IPS-11a (cell line): ENCODE measurements around the gene RANBP9.

Experiments
- H3K4me3 ChIP-seq: one replicate; pipeline ENCODE4 v1.5.1; 2013; ENCODE audit warnings: low read depth, low read length, control low read depth

Gene RANBP9

GRCh38 chr6:13711324-13711732, 307 bp downstream of the RANBP9 start:
- peak overlapping the region; percentile 22 for H3K4me3 ChIP-seq

- H3K4me3 ChIP-seq, result peak overlapping the region; percentile 76
Observed at GRCh38 chr6:13710552-13711323, 897 bp downstream of the RANBP9 start.

- peak overlapping the region; percentile 76 for H3K4me3 ChIP-seq
Observed at GRCh38 chr6:13709689-13710551, 1.7 kb downstream of the RANBP9 start.

GRCh38 chr6:13708736-13709135, 2.9 kb downstream of the RANBP9 start:
- H3K4me3 ChIP-seq, result no peak overlapping the region

- no peak overlapping the region for H3K4me3 ChIP-seq
Observed at GRCh38 chr6:13703496-13703895, 8.1 kb downstream of the RANBP9 start.

GRCh38 chr6:13702809-13703302, 8.8 kb downstream of the RANBP9 start:
- H3K4me3 ChIP-seq, result no peak overlapping the region

GRCh38 chr6:13700232-13700631, 11.4 kb downstream of the RANBP9 start:
- H3K4me3 ChIP-seq, result no peak overlapping the region

- H3K4me3 ChIP-seq, result no peak overlapping the region
Observed at GRCh38 chr6:13698715-13699114, 12.9 kb downstream of the RANBP9 start.

GRCh38 chr6:13697857-13698256, 13.8 kb downstream of the RANBP9 start:
- H3K4me3 ChIP-seq, result no peak overlapping the region

GRCh38 chr6:13696226-13696625, 15.4 kb downstream of the RANBP9 start:
- no peak overlapping the region for H3K4me3 ChIP-seq

- no peak overlapping the region for H3K4me3 ChIP-seq
Observed at GRCh38 chr6:13695252-13695651, 16.4 kb downstream of the RANBP9 start.

- H3K4me3 ChIP-seq, result no peak overlapping the region
Observed at GRCh38 chr6:13694562-13694961, 17.1 kb downstream of the RANBP9 start.

GRCh38 chr6:13689511-13690256, 22.0 kb downstream of the RANBP9 start:
- no peak overlapping the region for H3K4me3 ChIP-seq

GRCh38 chr6:13688692-13689196, 22.9 kb downstream of the RANBP9 start:
- no peak overlapping the region for H3K4me3 ChIP-seq

- no peak overlapping the region for H3K4me3 ChIP-seq
Observed at GRCh38 chr6:13687917-13688351, 23.7 kb downstream of the RANBP9 start.

GRCh38 chr6:13684855-13685254, 26.8 kb downstream of the RANBP9 start:
- H3K4me3 ChIP-seq, result no peak overlapping the region

GRCh38 chr6:13683038-13683437, 28.6 kb downstream of the RANBP9 start:
- no peak overlapping the region for H3K4me3 ChIP-seq

- H3K4me3 ChIP-seq, result no peak overlapping the region
Observed at GRCh38 chr6:13682346-13682745, 29.3 kb downstream of the RANBP9 start.

- no peak overlapping the region for H3K4me3 ChIP-seq
Observed at GRCh38 chr6:13681305-13682061, 30.2 kb downstream of the RANBP9 start.

GRCh38 chr6:13680448-13680968, 31.1 kb downstream of the RANBP9 start:
- no peak overlapping the region for H3K4me3 ChIP-seq
